Thymus (tissue), 14 donors: Measurements from ENCODE around the gene CRHR2. TPM values are rescaled to one million over a fixed set of nuclear protein-coding genes. Genes with fewer than 3 reads are reported as not detected.
A peak's percentile ranks its signal among the peaks of the same experiment; 100 is the strongest.

Source experiments
- DNase-seq, 9 donors: peaks; one replicate each; pipeline ENCODE4 v3.0.0-alpha.2; 2013; ENCODE audit warnings: low spot score in 9 of 9, low read depth in 6 of 9, missing footprints in 1 of 9
- H3K27ac ChIP-seq, 2 donors: one replicate each; pipeline ENCODE4 v1.5.1; 2013; ENCODE audit warnings: control low read depth in 1 of 2, low read depth in 1 of 2, low read length in 1 of 2, mild to moderate bottlenecking in 1 of 2, moderate library complexity in 1 of 2
- H3K27me3 ChIP-seq, 2 donors: one replicate each; pipeline ENCODE4 v1.5.1; 2013; ENCODE audit warnings: low read length in 1 of 2; ENCODE audit not compliant: control insufficient read depth in 2 of 2, insufficient read depth in 1 of 2
- H3K36me3 ChIP-seq, 2 donors: one replicate each; pipeline ENCODE4 v1.5.1; 2013; ENCODE audit warnings: low read length in 1 of 2, mild to moderate bottlenecking in 1 of 2, moderate library complexity in 1 of 2; ENCODE audit not compliant: control insufficient read depth in 2 of 2, insufficient read depth in 2 of 2
- H3K4me1 ChIP-seq, 2 donors: one replicate each; pipeline ENCODE4 v1.5.1; 2013; ENCODE audit warnings: low read length in 2 of 2; ENCODE audit not compliant: control insufficient read depth in 2 of 2, insufficient read depth in 2 of 2
- H3K4me3 ChIP-seq, 2 donors: one replicate each; pipeline ENCODE4 v1.5.1; 2013; ENCODE audit warnings: low read length in 2 of 2, control low read depth in 1 of 2, mild to moderate bottlenecking in 1 of 2
- H3K9me3 ChIP-seq, 2 donors: one replicate each; pipeline ENCODE4 v1.5.1; 2013; ENCODE audit warnings: low read length in 1 of 2, mild to moderate bottlenecking in 1 of 2; ENCODE audit not compliant: control insufficient read depth in 2 of 2, insufficient read depth in 1 of 2
- WGBS: extraction: QIAGEN DNeasy Blood & Tissue Kit; methylation state at CpG from one replicate; pipeline ENCODE4 v1.1.7; 2013; 5-methylcytosine and 5-hydroxymethylcytosine counted together
- long read RNA-seq, 10 donors: transcript quantifications; one replicate each; lab custom pipeline, GENCODE V29; 2026
- polyA plus RNA-seq: library from polyadenylated mRNA; stranded (reverse); fragments of 200-250 nt; gene quantifications from one replicate; pipeline ENCODE4 v1.2.3, GENCODE V29; 2013
- total RNA-seq: library from RNA; stranded (reverse); fragments of 120-200 nt; gene quantifications from one replicate; pipeline ENCODE4 v1.2.4, GENCODE V29; 2013
- donor health status: healthy.

Gene CRHR2
- under 0.01 TPM for total RNA-seq
- polyA plus RNA-seq, result 0.05 TPM
- long read RNA-seq, donor 1, result 0 reads
- long read RNA-seq, donor 2, result 0 reads
- long read RNA-seq, donor 3, result 0 reads
- long read RNA-seq, donor 4, result 0 reads
- long read RNA-seq, donor 5, result 0 reads
- long read RNA-seq, donor 6, result 0 reads
- long read RNA-seq, donor 7, result 0 reads
- long read RNA-seq, donor 8, result 0 reads
- long read RNA-seq, donor 9, result 0 reads
- long read RNA-seq, donor 10, result 0 reads

GRCh38 chr7:30682212-30683083, at the start of gene CRHR2:
CRHR2 (minus strand) TSS chr7:30682456; CDS start chr7:30682280, 176 bp downstream.
- H3K4me1 ChIP-seq, result peaks cover 0 to 4% of the 10 kb centered on the region in 2 donors
- peaks cover 34 to 80% of the 10 kb centered on the region in 2 donors for H3K27me3 ChIP-seq
- H3K36me3 ChIP-seq, result no peaks in the 10 kb centered on the region
- WGBS, result 4% methylated on average over 67 of the region's 67 CpGs
- DNase-seq, result peak in 8 of 9 donors; percentile 3 to 47 (median 12)
- H3K4me3 ChIP-seq, result peak within 1 kb of the TSS in 1 of 2 donors; percentile 41
- H3K27ac ChIP-seq, result no peak within 1 kb of the TSS
- H3K9me3 ChIP-seq, result no peaks in the 10 kb centered on the region

GRCh38 chr7:30731581-30731980, 49.3 kb upstream of the CRHR2 start:
- H3K27me3 ChIP-seq, result peaks cover 0 to 3% of the 10 kb centered on the region in 2 donors

GRCh38 chr7:30730996-30731395, 48.7 kb upstream of the CRHR2 start:
- no peaks in the 10 kb centered on the region for H3K36me3 ChIP-seq
- H3K4me3 ChIP-seq, result no peak overlapping the region
- H3K4me1 ChIP-seq, result peaks cover 14 to 22% of the 10 kb centered on the region in 2 donors
- no peak overlapping the region for H3K27ac ChIP-seq
- H3K9me3 ChIP-seq, result no peaks in the 10 kb centered on the region
- H3K27me3 ChIP-seq, result peaks cover 0 to 3% of the 10 kb centered on the region in 2 donors
- 92% methylated on average over 4 of the region's 4 CpGs for WGBS
- no peak for DNase-seq

More at GRCh38 chr7:30731581-30731980, 49.3 kb upstream of the CRHR2 start:
- H3K4me3 ChIP-seq, result no peak overlapping the region
- 80% methylated on average over 11 of the region's 11 CpGs for WGBS
- no peaks in the 10 kb centered on the region for H3K9me3 ChIP-seq
- H3K27ac ChIP-seq, result no peak overlapping the region
- H3K36me3 ChIP-seq, result no peaks in the 10 kb centered on the region
- H3K4me1 ChIP-seq, result peaks cover 12 to 18% of the 10 kb centered on the region in 2 donors
- DNase-seq, result no peak

- H3K4me3 ChIP-seq, result no peak overlapping the region
- no peak for DNase-seq
- no peaks in the 10 kb centered on the region for H3K9me3 ChIP-seq
- WGBS, result 97% methylated on average over 2 of the region's 2 CpGs
- H3K4me1 ChIP-seq, result peaks cover 14 to 22% of the 10 kb centered on the region in 2 donors
- H3K27ac ChIP-seq, result no peak overlapping the region
- peaks cover 0 to 3% of the 10 kb centered on the region in 2 donors for H3K27me3 ChIP-seq
- H3K36me3 ChIP-seq, result no peaks in the 10 kb centered on the region
Measured at GRCh38 chr7:30730097-30730496, 47.8 kb upstream of the CRHR2 start.

- DNase-seq, result no peak
- H3K27me3 ChIP-seq, result peaks cover 0 to 3% of the 10 kb centered on the region in 2 donors
- 96% methylated on average over 2 of the region's 2 CpGs for WGBS
- H3K4me1 ChIP-seq, result peaks cover 14 to 22% of the 10 kb centered on the region in 2 donors
- no peaks in the 10 kb centered on the region for H3K9me3 ChIP-seq
- no peaks in the 10 kb centered on the region for H3K36me3 ChIP-seq
- H3K27ac ChIP-seq, result no peak overlapping the region
- no peak overlapping the region for H3K4me3 ChIP-seq
Measured at GRCh38 chr7:30729642-30730041, 47.4 kb upstream of the CRHR2 start.

- peaks cover 0 to 3% of the 10 kb centered on the region in 2 donors for H3K27me3 ChIP-seq
- H3K4me1 ChIP-seq, result peaks cover 14 to 22% of the 10 kb centered on the region in 2 donors
- H3K27ac ChIP-seq, result no peak overlapping the region
- no peaks in the 10 kb centered on the region for H3K36me3 ChIP-seq
- DNase-seq, result no peak
- H3K9me3 ChIP-seq, result no peaks in the 10 kb centered on the region
- WGBS, result 93% methylated on average over 6 of the region's 6 CpGs
- H3K4me3 ChIP-seq, result no peak overlapping the region
Measured at GRCh38 chr7:30728591-30729100, 46.4 kb upstream of the CRHR2 start.

- H3K36me3 ChIP-seq, result no peaks in the 10 kb centered on the region
- 41% methylated on average over 8 of the region's 8 CpGs for WGBS
- H3K27me3 ChIP-seq, result peaks cover 0 to 3% of the 10 kb centered on the region in 2 donors
- peak; percentile 45 to 90 (median 66) for DNase-seq
- H3K4me1 ChIP-seq, result peaks cover 14 to 22% of the 10 kb centered on the region in 2 donors
- no peaks in the 10 kb centered on the region for H3K9me3 ChIP-seq
- H3K4me3 ChIP-seq, result peak overlapping the region in 1 of 2 donors; percentile 12
- peak overlapping the region; percentile 11 to 52 for H3K27ac ChIP-seq
Measured at GRCh38 chr7:30727061-30727945, 45.0 kb upstream of the CRHR2 start.

- H3K36me3 ChIP-seq, result no peaks in the 10 kb centered on the region
- no peak for DNase-seq
- H3K27me3 ChIP-seq, result peaks cover 0 to 3% of the 10 kb centered on the region in 2 donors
- peak overlapping the region in 1 of 2 donors; percentile 12 for H3K4me3 ChIP-seq
- 97% methylated on average over 7 of the region's 7 CpGs for WGBS
- H3K4me1 ChIP-seq, result peaks cover 14 to 22% of the 10 kb centered on the region in 2 donors
- peak overlapping the region; percentile 11 to 52 for H3K27ac ChIP-seq
- no peaks in the 10 kb centered on the region for H3K9me3 ChIP-seq
Measured at GRCh38 chr7:30726296-30727006, 44.2 kb upstream of the CRHR2 start.
